ENCODE data around the gene SUSD1.
"Not testable (repeated sequence)": the region's sequence is repeated elsewhere in the genome, so short reads cannot be mapped to it uniquely, and the experiment has no call there.

SUSD1 gene

GRCh38 chr9:112075009-112075378 lies 100.1 kb downstream of the SUSD1 start:
- no peak for DNase-seq (ENCODE audit: low read depth)
- no peak for TF ChIP-seq CTCF (IDR thresholded peaks at IDR 0.05; ENCODE audit: control insufficient read depth, insufficient read depth, low read depth, low read length, missing control alignments)
- no peak overlapping the region for H3K4me3 ChIP-seq (ENCODE audit: control insufficient read depth, low read depth, low read length)

GRCh38 chr9:112074250-112075008 lies 100.7 kb downstream of the SUSD1 start:
- peak; percentile 99 for DNase-seq (ENCODE audit: low read depth)
- no peak overlapping the region for H3K4me3 ChIP-seq (ENCODE audit: control insufficient read depth, low read depth, low read length)
- TF ChIP-seq CTCF (IDR thresholded peaks at IDR 0.05; ENCODE audit: control insufficient read depth, insufficient read depth, low read depth, low read length, missing control alignments) = peak; percentile 90

- DNase-seq (ENCODE audit: low read depth); H3K4me3 ChIP-seq (ENCODE audit: control insufficient read depth, low read depth, low read length): not testable (repeated sequence)
These were observed 101.4 kb downstream of the SUSD1 start for GRCh38 chr9:112073639-112074173.

- no peak for TF ChIP-seq CTCF (IDR thresholded peaks at IDR 0.05; ENCODE audit: control insufficient read depth, insufficient read depth, low read depth, low read length, missing control alignments)
- H3K4me3 ChIP-seq (ENCODE audit: control insufficient read depth, low read depth, low read length) = no peak overlapping the region
- peak; percentile 98 for DNase-seq (ENCODE audit: low read depth)
These were observed 102.1 kb downstream of the SUSD1 start for GRCh38 chr9:112072721-112073638.

GRCh38 chr9:112069318-112070169 lies 105.6 kb downstream of the SUSD1 start:
- no peak overlapping the region for H3K4me3 ChIP-seq (ENCODE audit: control insufficient read depth, low read depth, low read length)
- no peak for TF ChIP-seq CTCF (IDR thresholded peaks at IDR 0.05; ENCODE audit: control insufficient read depth, insufficient read depth, low read depth, low read length, missing control alignments)
- no peak for DNase-seq (ENCODE audit: low read depth)

- no peak for TF ChIP-seq CTCF (IDR thresholded peaks at IDR 0.05; ENCODE audit: control insufficient read depth, insufficient read depth, low read depth, low read length, missing control alignments)
- H3K4me3 ChIP-seq (ENCODE audit: control insufficient read depth, low read depth, low read length) = no peak overlapping the region
- DNase-seq (ENCODE audit: low read depth) = no peak
These were observed 109.1 kb downstream of the SUSD1 start for GRCh38 chr9:112065806-112066606.
